ENCODE results near the gene TCEANC2.

The TCEANC2 gene

GRCh38 chr1:54137534-54138061, 84.2 kb downstream of the TCEANC2 start:
- no peak for DNase-seq

- DNase-seq, result no peak
Measured at GRCh38 chr1:54138994-54139393, 85.6 kb downstream of the TCEANC2 start.

- DNase-seq, result no peak
Measured at GRCh38 chr1:54139711-54140110, 86.3 kb downstream of the TCEANC2 start.

- no peak for DNase-seq
Measured at GRCh38 chr1:54142146-54142900, 88.9 kb downstream of the TCEANC2 start.

GRCh38 chr1:54144366-54144765, 91.0 kb downstream of the TCEANC2 start:
- DNase-seq, result no peak

- DNase-seq, result no peak
Measured at GRCh38 chr1:54149734-54150133, 96.3 kb downstream of the TCEANC2 start.

GRCh38 chr1:54151013-54151412, 97.6 kb downstream of the TCEANC2 start:
- DNase-seq, result no peak

GRCh38 chr1:54152696-54153095, 99.3 kb downstream of the TCEANC2 start, which contains the start of gene CDCP2:
TSS of gene CDCP2 (minus strand) at chr1:54153000. CDS start at chr1:54152922, 78 bp downstream.
- no peak for DNase-seq

- DNase-seq, result no peak
Measured at GRCh38 chr1:54153535-54154439, 100.4 kb downstream of the TCEANC2 start.
